Superior temporal gyrus (tissue), 1 donor: ENCODE measurements around the gene HSDL1.
A peak's percentile ranks its signal among the peaks of the same experiment; 100 is the strongest.

Source experiments
- DNase-seq: peaks from one replicate; pipeline ENCODE4 v3.0.0-alpha.2; 2016; ENCODE audit errors: extremely low spot score

HSDL1 gene

GRCh38 chr16:84144859-84145639 lies at the start of gene HSDL1, which contains the start of gene DNAAF1:
HSDL1 (minus strand) TSS chr16:84145177; CDS start chr16:84131321, 13,856 bp downstream.
DNAAF1 (plus strand) TSS chr16:84145308; CDS start chr16:84145441, 133 bp downstream.
- DNase-seq, result peak; percentile 87

GRCh38 chr16:84194018-84194417 lies 49.0 kb upstream of the HSDL1 start:
- no peak for DNase-seq

- no peak for DNase-seq
Measured at GRCh38 chr16:84193480-84193879, 48.5 kb upstream of the HSDL1 start.

- no peak for DNase-seq
Measured at GRCh38 chr16:84191466-84191865, 46.5 kb upstream of the HSDL1 start.

GRCh38 chr16:84190731-84191388 lies 45.9 kb upstream of the HSDL1 start, which contains the start of gene ADAD2:
ADAD2 (plus strand) TSS chr16:84191157; CDS start chr16:84191231, 74 bp downstream.
- no peak for DNase-seq

- DNase-seq, result peak; percentile 94
Measured at GRCh38 chr16:84186685-84187437, 41.9 kb upstream of the HSDL1 start, which contains the start of gene TAF1C. TAF1C (minus strand) TSS chr16:84187057; CDS start chr16:84184988, 2,069 bp downstream.

- no peak for DNase-seq
Measured at GRCh38 chr16:84184775-84185174, 39.8 kb upstream of the HSDL1 start.

- no peak for DNase-seq
Measured at GRCh38 chr16:84183911-84184591, 39.1 kb upstream of the HSDL1 start.

- no peak for DNase-seq
Measured at GRCh38 chr16:84183572-84183875, 38.5 kb upstream of the HSDL1 start.

- no peak for DNase-seq
Measured at GRCh38 chr16:84182680-84183571, 37.9 kb upstream of the HSDL1 start.

- no peak for DNase-seq
Measured at GRCh38 chr16:84182104-84182503, 37.1 kb upstream of the HSDL1 start.

- no peak for DNase-seq
Measured at GRCh38 chr16:84181144-84181915, 36.4 kb upstream of the HSDL1 start.

- DNase-seq, result no peak
Measured at GRCh38 chr16:84180519-84181140, 35.7 kb upstream of the HSDL1 start.

GRCh38 chr16:84179612-84180320 lies 34.8 kb upstream of the HSDL1 start:
- DNase-seq, result no peak

GRCh38 chr16:84178892-84179611 lies 34.1 kb upstream of the HSDL1 start:
- DNase-seq, result no peak

- DNase-seq, result no peak
Measured at GRCh38 chr16:84178146-84178765, 33.3 kb upstream of the HSDL1 start.

- no peak for DNase-seq
Measured at GRCh38 chr16:84177741-84178073, 32.7 kb upstream of the HSDL1 start.
